HG02642 (cell line): ENCODE data around the gene PRIM2.
"Not testable (repeated sequence)": the region's sequence is repeated elsewhere in the genome, so short reads cannot be mapped to it uniquely, and the experiment has no call there.

ENCODE experiments used
- ATAC-seq: cut with Tn5 transposase; IDR thresholded peaks from one replicate; pipeline ENCODE4 v1.9.1; 2021; ENCODE audit warnings: mild to moderate bottlenecking; ENCODE audit not compliant: unreplicated experiment, poor library complexity

PRIM2 gene

GRCh38 chr6:57307850-57308249 lies 9.6 kb upstream of the PRIM2 start:
- no peak for ATAC-seq

DNA sequence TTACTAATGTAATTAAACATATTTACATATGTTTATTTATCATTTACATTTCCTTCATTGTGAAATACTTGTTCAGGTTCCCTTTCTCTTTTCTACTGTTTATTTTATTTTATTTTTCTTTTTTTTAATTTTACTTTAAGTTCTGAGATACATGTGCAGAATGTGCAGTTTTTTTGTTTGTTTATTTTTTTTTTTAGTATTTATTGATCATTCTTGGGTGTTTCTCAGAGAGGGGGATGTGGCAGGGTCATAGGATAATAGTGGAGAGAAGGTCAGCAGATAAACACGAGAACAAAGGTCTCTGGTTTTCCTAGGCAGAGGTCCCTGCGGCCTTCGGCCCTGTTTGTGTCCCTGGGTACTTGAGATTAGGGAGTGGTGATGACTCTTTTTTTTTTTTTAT lies 8.7 kb upstream of the PRIM2 start:
- ATAC-seq: not testable (repeated sequence)

- not testable (repeated sequence) for ATAC-seq
These were observed 7.2 kb upstream of the PRIM2 start for GRCh38 chr6:57310095-57310816.

GRCh38 chr6:57310817-57311157 lies 6.6 kb upstream of the PRIM2 start:
- ATAC-seq: no peak

- ATAC-seq: not testable (repeated sequence)
These were observed 6.0 kb upstream of the PRIM2 start for GRCh38 chr6:57311300-57312003.

DNA sequence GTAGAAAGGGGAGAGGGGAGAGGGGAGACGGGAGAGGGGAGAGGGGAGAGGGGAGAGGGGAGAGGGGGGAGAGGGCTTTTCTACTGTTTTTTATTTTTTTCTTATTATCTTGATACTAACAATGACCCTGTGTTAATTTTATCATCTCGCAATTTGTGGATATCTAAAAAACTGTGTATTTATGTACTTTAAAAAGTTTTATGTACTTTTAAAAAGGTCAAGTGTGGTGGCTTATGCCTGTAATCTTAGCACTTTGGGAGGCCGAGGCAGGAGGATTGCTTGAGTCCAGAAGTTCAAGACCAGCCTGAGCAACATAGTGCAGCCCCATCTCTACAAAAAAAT lies 5.5 kb upstream of the PRIM2 start:
- no peak for ATAC-seq

DNA sequence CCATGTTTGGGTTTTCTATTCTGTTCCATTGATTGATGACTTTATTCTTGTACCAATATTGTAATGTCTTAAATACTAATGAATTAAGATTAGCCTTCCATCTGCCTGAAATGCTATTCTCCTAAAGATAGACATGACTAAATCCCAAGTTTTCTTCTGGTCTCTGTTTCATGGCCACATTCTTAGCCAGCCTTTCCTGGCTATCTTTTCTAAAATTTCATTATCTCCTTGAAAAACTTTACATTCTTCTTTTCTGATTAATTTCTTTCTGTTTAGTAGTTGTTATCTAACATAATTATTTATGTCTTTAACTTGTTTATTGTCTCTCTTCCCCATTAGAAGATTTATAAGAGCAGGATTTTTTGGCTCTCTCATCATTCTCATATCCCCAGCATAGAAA lies 4.4 kb upstream of the PRIM2 start:
- no peak for ATAC-seq

- no peak for ATAC-seq
These were observed 3.5 kb upstream of the PRIM2 start for GRCh38 chr6:57313711-57314471.

DNA sequence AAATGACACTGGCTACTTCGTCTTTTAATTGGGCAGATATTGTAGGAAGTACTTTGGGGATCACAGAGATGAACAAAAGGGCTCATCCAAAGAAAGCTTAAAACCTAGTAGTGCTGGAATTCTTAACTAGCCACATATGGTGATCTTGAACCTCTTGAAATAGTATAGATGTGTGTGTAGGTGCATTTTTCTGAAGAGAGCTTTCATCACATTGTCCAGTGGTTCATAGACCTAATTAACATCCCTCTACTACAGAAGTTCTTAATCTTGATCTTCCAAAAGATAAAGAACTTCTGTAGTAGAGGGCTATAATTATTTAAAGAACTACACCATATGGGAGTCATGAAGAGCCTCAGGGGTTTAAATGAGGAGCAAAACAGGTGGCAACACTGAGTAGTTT lies 2.3 kb upstream of the PRIM2 start:
- ATAC-seq: no peak

DNA sequence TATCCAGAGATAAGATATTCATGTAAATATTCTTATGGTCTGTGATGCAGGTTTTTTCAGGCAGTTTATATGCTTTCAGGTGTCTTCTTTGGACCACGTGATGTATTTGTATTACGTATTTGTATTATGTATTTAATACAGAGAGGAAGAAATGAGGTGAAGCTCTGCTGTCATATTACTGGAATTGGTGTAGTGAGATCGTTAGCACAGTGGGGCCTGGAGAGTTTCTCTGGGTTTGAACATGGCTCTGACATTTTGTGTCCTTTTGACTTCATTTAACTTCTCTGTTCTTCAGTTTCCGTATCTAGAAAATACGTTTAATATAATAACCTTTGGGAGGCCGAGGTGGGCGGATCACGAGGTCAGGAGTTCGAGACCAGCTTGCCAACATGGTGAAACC lies 1.6 kb upstream of the PRIM2 start:
- no peak for ATAC-seq

DNA sequence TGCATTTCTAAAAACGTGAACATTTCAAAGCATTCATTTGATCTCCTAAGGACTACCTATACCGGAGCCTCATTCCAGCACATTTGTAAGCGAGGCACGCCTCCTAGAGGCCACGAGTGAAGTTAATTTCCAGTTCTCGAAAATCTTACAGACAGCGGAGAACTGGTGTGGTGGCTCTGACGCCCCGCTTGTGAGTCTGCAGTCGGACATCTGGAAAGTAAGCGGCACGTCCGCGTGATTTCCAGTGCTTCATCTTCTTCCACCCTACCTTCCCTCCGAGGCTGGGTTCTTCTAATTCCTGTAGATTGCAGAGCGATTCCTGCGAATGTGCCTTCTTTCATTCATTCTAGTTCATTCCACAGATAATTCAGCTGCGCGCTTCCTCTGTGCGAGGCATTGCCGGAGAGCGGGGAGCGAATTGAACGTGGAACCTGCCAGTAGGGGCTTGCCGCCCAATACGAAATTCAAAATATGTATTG lies 810 bp upstream of the PRIM2 start:
- peak; percentile 88 for ATAC-seq

GRCh38 chr6:57324538-57324937 lies 7.1 kb downstream of the PRIM2 start:
- no peak for ATAC-seq

GRCh38 chr6:57327311-57327710 lies 9.9 kb downstream of the PRIM2 start:
- no peak for ATAC-seq

- no peak for ATAC-seq
These were observed 10.6 kb downstream of the PRIM2 start for GRCh38 chr6:57328074-57328473.

GRCh38 chr6:57329933-57330332 lies 12.5 kb downstream of the PRIM2 start:
- ATAC-seq: no peak

GRCh38 chr6:57342148-57342669 lies 24.8 kb downstream of the PRIM2 start:
- no peak for ATAC-seq

- not testable (repeated sequence) for ATAC-seq
These were observed 25.9 kb downstream of the PRIM2 start for GRCh38 chr6:57343342-57343741.

GRCh38 chr6:57346715-57347114 lies 29.3 kb downstream of the PRIM2 start:
- ATAC-seq: not testable (repeated sequence)

DNA sequence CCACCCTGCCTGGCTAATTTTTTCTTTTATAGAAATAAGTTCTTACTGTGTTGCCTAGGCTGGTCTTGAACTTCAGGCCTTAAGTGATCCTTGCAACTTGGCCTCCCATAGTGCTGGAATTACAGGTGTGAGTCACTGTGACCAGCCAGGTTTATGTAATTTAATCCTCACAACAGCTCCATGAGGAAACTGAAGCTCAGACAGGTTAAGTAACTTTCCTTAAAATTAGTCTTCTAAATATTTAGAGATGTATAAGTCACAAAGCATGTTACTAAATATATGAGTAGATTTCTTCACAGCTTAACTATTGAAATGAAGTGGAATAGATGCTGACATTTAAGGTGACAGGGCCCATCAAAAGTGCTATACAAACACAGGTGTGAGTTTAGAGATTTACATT lies 30.2 kb downstream of the PRIM2 start:
- not testable (repeated sequence) for ATAC-seq

DNA sequence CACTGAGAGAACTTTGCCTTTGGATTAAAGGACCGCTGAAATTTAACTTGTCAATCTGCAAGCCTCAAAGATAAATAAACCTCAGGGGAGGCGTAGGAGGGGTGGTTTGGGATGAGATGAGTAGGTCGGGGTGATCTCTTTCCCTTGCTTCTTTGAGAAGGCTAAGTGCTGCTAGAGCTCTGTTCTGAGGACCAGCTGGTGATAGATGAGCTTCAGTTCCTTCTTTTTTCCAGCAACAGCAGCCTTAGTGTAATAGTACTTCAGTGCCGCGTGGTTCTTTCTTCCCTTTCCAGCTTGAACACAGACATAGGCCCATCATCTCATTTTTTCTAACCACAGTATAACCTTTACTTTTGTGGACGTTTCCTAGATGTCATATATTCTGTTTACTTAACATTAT lies 33.0 kb downstream of the PRIM2 start:
- ATAC-seq: peak; percentile 84

DNA sequence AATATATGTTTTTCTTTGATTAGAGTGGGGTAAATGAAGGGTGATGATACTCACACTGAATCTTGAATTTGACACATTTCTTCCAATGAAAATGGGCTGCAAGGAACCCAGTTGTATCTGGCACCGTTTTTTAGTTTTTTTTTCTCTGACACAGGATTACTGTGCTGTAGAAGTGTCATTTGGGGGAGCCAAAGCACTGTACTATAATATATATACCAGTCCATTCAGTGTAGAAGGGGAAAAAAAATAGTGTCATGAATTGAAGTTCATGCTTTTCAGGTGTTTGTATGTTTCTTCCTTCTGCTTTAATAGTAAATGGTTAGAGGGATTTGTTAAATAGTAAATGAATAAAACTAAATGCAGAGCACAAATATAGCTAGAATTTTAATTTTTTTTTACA lies 35.2 kb downstream of the PRIM2 start:
- ATAC-seq: not testable (repeated sequence)
